PC-9 (cell line): ENCODE results near the gene SLC25A3. TPM values are rescaled to one million over a fixed set of nuclear protein-coding genes. Genes with fewer than 3 reads are reported as not detected.

Experiments
- BruUV-seq: library from RNA; stranded (reverse); fragments of 400-500 nt; replicated peaks from 2 replicates; lab custom pipeline; 2021; lab: Mats Ljungman, UMichigan
- CTCF ChIA-PET: fragments of 300-600 bp; sonication (Branson Sonifier 250); formaldehyde crosslinking; loops from one replicate; lab custom pipeline; 2022; ENCODE audit warnings: antibody characterized with exemption; lab: Charles Lee
- POLR2A ChIA-PET: fragments of 300-600 bp; sonication (Branson Sonifier 250); formaldehyde crosslinking; loops from one replicate; lab custom pipeline; 2022; ENCODE audit warnings: antibody characterized with exemption; ENCODE audit not compliant: unreplicated experiment; lab: Charles Lee
- DNase-seq, 2 experiments: peaks; one replicate each; pipeline versions ENCODE4 v3.0.0 to v3.0.0-alpha.2; 2015 to 2022; ENCODE audit warnings: mixed read lengths in 1 of 2
- H2AFZ ChIP-seq: fragments of 200-600 bp; sonication (generic); 2 replicates; pipeline ENCODE4 v1.8.1; 2017; ENCODE audit warnings: antibody characterized with exemption
- H3F3A ChIP-seq: fragments of 200-600 bp; sonication (generic); 2 replicates; pipeline ENCODE4 v1.8.1; 2017; ENCODE audit warnings: antibody characterized with exemption, mild to moderate bottlenecking, low read depth; ENCODE audit not compliant: insufficient read depth
- H3K27ac ChIP-seq: fragments of 200-600 bp; sonication (generic); 2 replicates; pipeline ENCODE4 v1.6.1; 2016; ENCODE audit warnings: mixed run types
- H3K27me3 ChIP-seq: fragments of 200-600 bp; sonication (generic); 2 replicates; pipeline ENCODE4 v1.6.1; 2016; ENCODE audit warnings: low read depth, mixed run types; ENCODE audit not compliant: insufficient read depth
- H3K36me3 ChIP-seq: fragments of 200-600 bp; sonication (generic); 2 replicates; pipeline ENCODE4 v1.6.1; 2016; ENCODE audit warnings: low read depth, mixed run types
- H3K4me1 ChIP-seq: fragments of 200-600 bp; sonication (generic); replicated peaks from 2 replicates; pipeline ENCODE4 v1.6.1; 2016; ENCODE audit warnings: mixed run types; ENCODE audit not compliant: insufficient read depth
- H3K4me2 ChIP-seq: fragments of 200-600 bp; sonication (generic); 2 replicates; pipeline ENCODE4 v1.6.1; 2017; ENCODE audit warnings: mixed run types
- H3K4me3 ChIP-seq: fragments of 200-600 bp; sonication (generic); 2 replicates; pipeline ENCODE4 v1.6.1; 2016; ENCODE audit warnings: mixed run types
- H3K79me2 ChIP-seq: fragments of 200-600 bp; sonication (generic); 2 replicates; pipeline ENCODE4 v1.6.1; 2017; ENCODE audit warnings: low read depth, mixed run types
- H3K9me2 ChIP-seq: fragments of 200-600 bp; sonication (generic); 2 replicates; pipeline ENCODE4 v1.8.1; 2017; ENCODE audit warnings: mild to moderate bottlenecking; ENCODE audit not compliant: insufficient read depth
- H3K9me3 ChIP-seq: fragments of 200-600 bp; sonication (generic); 2 replicates; pipeline ENCODE4 v1.8.1; 2016; ENCODE audit warnings: low read depth; ENCODE audit not compliant: insufficient read depth
- H4K20me1 ChIP-seq: fragments of 200-600 bp; sonication (generic); 2 replicates; pipeline ENCODE4 v1.8.1; 2017; ENCODE audit not compliant: insufficient read depth
- EZH2 ChIP-seq: fragments of 200-600 bp; sonication (generic); IDR thresholded peaks from 2 replicates; pipeline ENCODE4 v1.8.0; 2017; ENCODE audit warnings: antibody characterized with exemption, low read depth
- intact Hi-C: fragments of 100-400 bp; cut with micrococcal nuclease; formaldehyde crosslinking; loops from one replicate; pipeline ENCODE4 v1.10.0; 2022; ENCODE audit not compliant: unreplicated experiment
- total RNA-seq: library from RNA; stranded (reverse); gene quantifications from 2 replicates; pipeline ENCODE4 v1.2.3, GENCODE V29; 2021
- TF ChIP-seq, protein P1 (sequence below): fragments of 200-600 bp; sonication (generic); conservative IDR thresholded peaks from 2 replicates; pipeline ENCODE4 v1.6.1; 2017; ENCODE audit warnings: mixed run types, antibody characterized with exemption, mild to moderate bottlenecking, moderate library complexity

The SLC25A3 gene
- total RNA-seq, 1 experiment from 2014 or later: 572 TPM

DNA sequence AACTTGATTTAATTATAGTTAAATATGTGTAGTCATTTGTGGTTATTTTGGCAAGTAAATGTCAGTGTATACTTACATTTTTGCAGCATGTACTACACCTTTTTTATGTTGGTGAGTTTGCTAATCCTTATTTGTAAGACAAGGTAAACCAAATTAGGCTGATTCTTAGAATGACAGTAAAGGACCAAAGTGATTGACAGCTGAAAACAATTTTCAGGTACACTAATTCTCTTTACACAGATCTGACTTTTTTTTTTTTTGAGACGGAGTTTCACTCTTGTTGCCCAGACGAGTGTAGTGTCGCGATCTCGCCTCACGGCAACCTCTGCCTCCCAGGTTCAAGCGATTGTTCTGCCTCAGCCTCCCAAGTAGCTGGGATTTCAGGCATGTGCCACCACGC lies 8.4 kb downstream of the SLC25A3 start:
- TF ChIP-seq, protein P1, sequence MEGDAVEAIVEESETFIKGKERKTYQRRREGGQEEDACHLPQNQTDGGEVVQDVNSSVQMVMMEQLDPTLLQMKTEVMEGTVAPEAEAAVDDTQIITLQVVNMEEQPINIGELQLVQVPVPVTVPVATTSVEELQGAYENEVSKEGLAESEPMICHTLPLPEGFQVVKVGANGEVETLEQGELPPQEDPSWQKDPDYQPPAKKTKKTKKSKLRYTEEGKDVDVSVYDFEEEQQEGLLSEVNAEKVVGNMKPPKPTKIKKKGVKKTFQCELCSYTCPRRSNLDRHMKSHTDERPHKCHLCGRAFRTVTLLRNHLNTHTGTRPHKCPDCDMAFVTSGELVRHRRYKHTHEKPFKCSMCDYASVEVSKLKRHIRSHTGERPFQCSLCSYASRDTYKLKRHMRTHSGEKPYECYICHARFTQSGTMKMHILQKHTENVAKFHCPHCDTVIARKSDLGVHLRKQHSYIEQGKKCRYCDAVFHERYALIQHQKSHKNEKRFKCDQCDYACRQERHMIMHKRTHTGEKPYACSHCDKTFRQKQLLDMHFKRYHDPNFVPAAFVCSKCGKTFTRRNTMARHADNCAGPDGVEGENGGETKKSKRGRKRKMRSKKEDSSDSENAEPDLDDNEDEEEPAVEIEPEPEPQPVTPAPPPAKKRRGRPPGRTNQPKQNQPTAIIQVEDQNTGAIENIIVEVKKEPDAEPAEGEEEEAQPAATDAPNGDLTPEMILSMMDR: no peak
- TF ChIP-seq EZH2: no peak
- Histone ChIP-seq H3K27me3 (no peaks in the 10 kb centered on the region), H3K4me1 (no peaks in the 10 kb centered on the region), H3K36me3 (peaks cover 44% of the 10 kb centered on the region), H3K9me3 (no peaks in the 10 kb centered on the region), H3K27ac (no peak overlapping the region), H3K4me2 (no peak overlapping the region), H3F3A (peaks cover 68% of the 10 kb centered on the region), H3K79me2 (peaks cover 16% of the 10 kb centered on the region), H3K9me2 (no peaks in the 10 kb centered on the region), H4K20me1 (peaks cover 37% of the 10 kb centered on the region), H3K4me3 (no peak overlapping the region), H2AFZ (no peak overlapping the region)
- CTCF ChIA-PET: no interaction called here
- BruUV-seq: no TSS peak
- POLR2A ChIA-PET: interaction anchor here (0.6 kb wide), 1 partner anchor 30 kb away, joined by 26 read pairs; no protein-coding TSS in a partner anchor
- intact Hi-C loops: no loop called here
- DNase-seq: no peak

DNA sequence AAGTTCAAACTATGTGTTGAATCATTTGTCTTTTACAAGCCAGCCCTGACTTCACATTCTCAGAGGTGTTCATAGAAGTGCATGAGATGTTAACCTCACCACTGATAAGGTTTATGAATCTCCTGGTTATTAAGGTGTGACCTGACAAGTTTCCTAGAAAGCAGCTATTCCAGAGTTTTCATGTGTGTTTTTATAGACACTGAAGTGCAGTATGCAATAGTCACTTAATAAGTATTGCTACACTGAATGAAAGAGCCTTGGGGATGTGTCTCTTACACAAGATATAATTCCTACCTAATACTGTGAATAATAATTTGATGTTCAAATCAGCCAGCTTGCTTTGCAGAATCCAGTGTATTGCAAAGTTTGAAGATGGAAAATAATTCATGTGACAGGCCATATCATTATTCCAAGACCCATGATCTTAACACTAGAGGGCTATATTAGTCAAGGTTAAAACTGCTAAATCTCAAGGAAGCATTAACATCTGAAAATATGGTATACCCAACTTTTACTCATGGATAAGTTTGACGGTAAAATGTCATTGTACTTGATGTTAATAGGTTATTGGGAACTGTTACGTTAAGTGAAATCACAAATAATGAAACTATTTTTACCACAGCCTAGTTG lies 13.0 kb downstream of the SLC25A3 start:
- Histone ChIP-seq H3K79me2 (no peaks in the 10 kb centered on the region), H3K9me2 (no peaks in the 10 kb centered on the region), H2AFZ (no peak overlapping the region), H3K4me3 (no peak overlapping the region), H3F3A (peaks cover 33% of the 10 kb centered on the region), H3K9me3 (no peaks in the 10 kb centered on the region), H4K20me1 (no peaks in the 10 kb centered on the region), H3K4me2 (no peak overlapping the region), H3K27me3 (no peaks in the 10 kb centered on the region), H3K36me3 (peaks cover 5% of the 10 kb centered on the region; the same call in 1 of the 2 replicates), H3K4me1 (no peaks in the 10 kb centered on the region), H3K27ac (no peak overlapping the region)
- intact Hi-C loops: no loop called here
- BruUV-seq: no TSS peak
- DNase-seq: no peak
- TF ChIP-seq EZH2: no peak
- TF ChIP-seq, protein P1: no peak
- ChIA-PET CTCF (no interaction called here), POLR2A (no interaction called here)

DNA sequence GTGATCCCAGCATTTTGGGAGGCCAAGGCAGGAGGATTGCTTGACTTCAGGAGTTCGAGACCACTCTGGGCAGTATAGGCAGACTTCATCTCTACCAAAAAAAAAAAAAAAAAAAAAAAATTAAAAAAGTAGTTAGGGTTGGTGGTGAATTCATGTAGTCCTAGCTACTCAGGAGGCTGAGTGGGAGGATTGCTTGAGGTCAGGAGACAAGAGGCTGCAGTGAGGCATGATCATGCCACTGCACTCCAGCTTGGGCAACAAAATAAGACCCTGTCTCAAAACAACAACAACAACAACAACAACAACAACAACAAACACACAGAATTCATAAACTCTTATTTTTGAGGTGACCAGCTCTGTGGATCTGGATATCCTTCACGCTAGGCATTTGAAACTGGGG lies 17.1 kb downstream of the SLC25A3 start:
- Histone ChIP-seq H3K4me1 (no peaks in the 10 kb centered on the region), H3K27ac (no peak overlapping the region), H2AFZ (no peak overlapping the region), H3K4me3 (no peak overlapping the region), H3K9me2 (no peaks in the 10 kb centered on the region), H3F3A (no peaks in the 10 kb centered on the region), H3K4me2 (no peak overlapping the region), H3K36me3 (no peaks in the 10 kb centered on the region), H3K9me3 (no peaks in the 10 kb centered on the region), H3K79me2 (no peaks in the 10 kb centered on the region), H4K20me1 (no peaks in the 10 kb centered on the region), H3K27me3 (no peaks in the 10 kb centered on the region)
- DNase-seq: no peak
- no peak for TF ChIP-seq EZH2
- TF ChIP-seq, protein P1: no peak
- no TSS peak for BruUV-seq
- intact Hi-C loops: no loop called here
- ChIA-PET CTCF (no interaction called here), POLR2A (interaction anchor here (0.6 kb wide), 1 partner anchor 191 kb away, joined by 38 read pairs; no protein-coding TSS in a partner anchor)
